Measurements from ENCODE around the gene BBS2.

Gene BBS2

GRCh38 chr16:56475201-56475600, 44.6 kb downstream of the BBS2 start:
- DNase-seq = no peak

GRCh38 chr16:56470666-56471065, 49.2 kb downstream of the BBS2 start:
- DNase-seq = no peak

- no peak for DNase-seq
These were observed 49.6 kb downstream of the BBS2 start for GRCh38 chr16:56470232-56470631.

GRCh38 chr16:56469748-56470147, 50.1 kb downstream of the BBS2 start:
- DNase-seq = no peak

GRCh38 chr16:56468800-56469199, 51.0 kb downstream of the BBS2 start:
- no peak for DNase-seq

GRCh38 chr16:56466344-56466743, 53.5 kb downstream of the BBS2 start:
- DNase-seq = no peak

- DNase-seq = no peak
These were observed 56.7 kb downstream of the BBS2 start for GRCh38 chr16:56463153-56463552.

- DNase-seq = no peak
These were observed 57.6 kb downstream of the BBS2 start for GRCh38 chr16:56462064-56462796.

GRCh38 chr16:56460101-56460500, 59.7 kb downstream of the BBS2 start:
- DNase-seq = peak in 1 of 2 donors; percentile 66

- DNase-seq = no peak
These were observed 61.8 kb downstream of the BBS2 start for GRCh38 chr16:56457927-56458470.

GRCh38 chr16:56451753-56452689, 67.8 kb downstream of the BBS2 start:
- no peak for DNase-seq

- DNase-seq = peak; percentile 95 to 99
These were observed 68.7 kb downstream of the BBS2 start, which contains the start of the genes NUDT21 and OGFOD1 for GRCh38 chr16:56450986-56451752. Gene NUDT21 (minus strand): TSS chr16:56451332. CDS start chr16:56451202, 130 bp downstream. Gene OGFOD1 (plus strand): TSS chr16:56451554. CDS start chr16:56451613, 59 bp downstream.

GRCh38 chr16:56450275-56450985, 69.4 kb downstream of the BBS2 start:
- no peak for DNase-seq

- no peak for DNase-seq
These were observed 71.8 kb downstream of the BBS2 start for GRCh38 chr16:56448005-56448404.

GRCh38 chr16:56447286-56447685, 72.5 kb downstream of the BBS2 start:
- DNase-seq = no peak

- DNase-seq = no peak
These were observed 81.8 kb downstream of the BBS2 start for GRCh38 chr16:56438038-56438437.

- DNase-seq = no peak
These were observed 83.6 kb downstream of the BBS2 start for GRCh38 chr16:56436258-56436657.

Data from hippocampal formation (tissue), 2 donors.